OCI-LY3 (cell line): ENCODE data around the gene OR4E1.
"Not testable (repeated sequence)": the region's sequence is repeated elsewhere in the genome, so short reads cannot be mapped to it uniquely, and the experiment has no call there.

ENCODE experiments used
- EZH2phosphoT487 ChIP-seq: fragments of 200-600 bp; shearing (Covaris generic); IDR thresholded peaks from 2 replicates; pipeline ENCODE4 v1.6.1; 2018; ENCODE audit warnings: antibody characterized with exemption, mixed run types, low read depth
- TF ChIP-seq, protein P1 (sequence below): fragments of 200-600, 300-600 bp; sonication (generic); IDR thresholded peaks from 2 replicates; pipeline ENCODE4 v1.5.1; 2014; ENCODE audit warnings: antibody characterized with exemption, low read length, low read depth

GRCh38 chr14:21630503-21630902 is 43.1 kb downstream of the OR4E1 start:
- TF ChIP-seq, protein P1, sequence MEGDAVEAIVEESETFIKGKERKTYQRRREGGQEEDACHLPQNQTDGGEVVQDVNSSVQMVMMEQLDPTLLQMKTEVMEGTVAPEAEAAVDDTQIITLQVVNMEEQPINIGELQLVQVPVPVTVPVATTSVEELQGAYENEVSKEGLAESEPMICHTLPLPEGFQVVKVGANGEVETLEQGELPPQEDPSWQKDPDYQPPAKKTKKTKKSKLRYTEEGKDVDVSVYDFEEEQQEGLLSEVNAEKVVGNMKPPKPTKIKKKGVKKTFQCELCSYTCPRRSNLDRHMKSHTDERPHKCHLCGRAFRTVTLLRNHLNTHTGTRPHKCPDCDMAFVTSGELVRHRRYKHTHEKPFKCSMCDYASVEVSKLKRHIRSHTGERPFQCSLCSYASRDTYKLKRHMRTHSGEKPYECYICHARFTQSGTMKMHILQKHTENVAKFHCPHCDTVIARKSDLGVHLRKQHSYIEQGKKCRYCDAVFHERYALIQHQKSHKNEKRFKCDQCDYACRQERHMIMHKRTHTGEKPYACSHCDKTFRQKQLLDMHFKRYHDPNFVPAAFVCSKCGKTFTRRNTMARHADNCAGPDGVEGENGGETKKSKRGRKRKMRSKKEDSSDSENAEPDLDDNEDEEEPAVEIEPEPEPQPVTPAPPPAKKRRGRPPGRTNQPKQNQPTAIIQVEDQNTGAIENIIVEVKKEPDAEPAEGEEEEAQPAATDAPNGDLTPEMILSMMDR: not testable (repeated sequence)
- not testable (repeated sequence) for TF ChIP-seq EZH2phosphoT487
